Islet of Langerhans (tissue), 1 donor: Measurements from ENCODE around the gene DUSP22.

Experiments
- FAIRE-seq: peaks from one replicate; lab custom pipeline; 2011; peaks lifted over from hg19 to GRCh38; lab: Jason Lieb, UNC

The DUSP22 gene

GRCh38 chr6:311679-312220 lies 19.5 kb downstream of the DUSP22 start:
- FAIRE-seq, result no peak

GRCh38 chr6:313087-313486 lies 20.8 kb downstream of the DUSP22 start:
- no peak for FAIRE-seq

- FAIRE-seq, result no peak
Measured at GRCh38 chr6:313917-314316, 21.6 kb downstream of the DUSP22 start.

- no peak for FAIRE-seq
Measured at GRCh38 chr6:314377-314776, 22.1 kb downstream of the DUSP22 start.

- no peak for FAIRE-seq
Measured at GRCh38 chr6:315226-315625, 22.9 kb downstream of the DUSP22 start.

GRCh38 chr6:315921-316752 lies 23.9 kb downstream of the DUSP22 start:
- no peak for FAIRE-seq

GRCh38 chr6:316753-317038 lies 24.4 kb downstream of the DUSP22 start:
- no peak for FAIRE-seq

- no peak for FAIRE-seq
Measured at GRCh38 chr6:317060-317447, 24.8 kb downstream of the DUSP22 start.

GRCh38 chr6:317448-318144 lies 25.3 kb downstream of the DUSP22 start:
- no peak for FAIRE-seq

GRCh38 chr6:318243-318890 lies 26.1 kb downstream of the DUSP22 start:
- FAIRE-seq, result no peak

GRCh38 chr6:319177-320131 lies 27.2 kb downstream of the DUSP22 start:
- no peak for FAIRE-seq

GRCh38 chr6:320351-321157 lies 28.3 kb downstream of the DUSP22 start:
- FAIRE-seq, result no peak

GRCh38 chr6:321158-321438 lies 28.8 kb downstream of the DUSP22 start:
- FAIRE-seq, result no peak

- FAIRE-seq, result no peak
Measured at GRCh38 chr6:321536-322258, 29.4 kb downstream of the DUSP22 start.

GRCh38 chr6:322259-322930 lies 30.1 kb downstream of the DUSP22 start:
- FAIRE-seq, result no peak

- no peak for FAIRE-seq
Measured at GRCh38 chr6:322940-323729, 30.8 kb downstream of the DUSP22 start.

- no peak for FAIRE-seq
Measured at GRCh38 chr6:323730-324088, 31.4 kb downstream of the DUSP22 start.

- no peak for FAIRE-seq
Measured at GRCh38 chr6:324116-324728, 31.9 kb downstream of the DUSP22 start.

- FAIRE-seq, result no peak
Measured at GRCh38 chr6:324729-325125, 32.4 kb downstream of the DUSP22 start.
